Thyroid gland (tissue), 4 donors: Measurements from ENCODE around the gene AP3B1. TPM values are rescaled to one million over a fixed set of nuclear protein-coding genes. Genes with fewer than 3 reads are reported as not detected.

Source experiments
- DNase-seq, 2 donors: peaks; one replicate each; pipeline ENCODE4 v3.0.0-alpha.2; 2019
- H3K27ac ChIP-seq, 3 donors: fragments of 200-600 bp; sonication (generic); 1 replicate in 2 of 3; 2 replicates in 1 of 3; pipeline ENCODE4 v1.5.1; 2016 to 2019; ENCODE audit warnings: mild to moderate bottlenecking in 1 of 3, moderate library complexity in 1 of 3
- H3K27me3 ChIP-seq: fragments of 200-600 bp; sonication (generic); one replicate; pipeline ENCODE4 v1.5.1; 2019
- H3K36me3 ChIP-seq, 2 donors: fragments of 200-600 bp; sonication (generic); one replicate each; pipeline ENCODE4 v1.5.1; 2016 to 2019
- H3K4me1 ChIP-seq, 2 donors: fragments of 200-600 bp; sonication (generic); one replicate each; pipeline ENCODE4 v1.5.1; 2017 to 2019
- H3K4me3 ChIP-seq, 3 donors: fragments of 200-600 bp; sonication (generic); replicated peaks in 1 of 3; 1 replicate in 2 of 3; 2 replicates in 1 of 3; pipeline ENCODE4 v1.5.1; 2016; ENCODE audit warnings: mild to moderate bottlenecking in 1 of 3
- H3K9me3 ChIP-seq: fragments of 200-600 bp; sonication (generic); one replicate; pipeline ENCODE4 v1.5.1; 2017
- POLR2A ChIP-seq, 2 donors: fragments of 450-650 bp; IDR thresholded peaks; one replicate each; pipeline ENCODE4 v1.6.1; 2017; ENCODE audit warnings: antibody characterized with exemption in 2 of 2, mild to moderate bottlenecking in 2 of 2, moderate library complexity in 1 of 2
- WGBS, 2 donors: methylation state at CpG; one replicate each; pipeline ENCODE4 v1.1.5; 2017; 5-methylcytosine and 5-hydroxymethylcytosine counted together
- intact Hi-C: fragments of 100-400 bp; cut with DNase I; formaldehyde crosslinking; loops from one replicate; pipeline ENCODE4 v1.15.1; 2023
- total RNA-seq, 4 donors: library from RNA; depleted of rRNA; stranded (reverse); fragments of >200 nt; gene quantifications; one replicate each; pipeline ENCODE4 v1.2.3, GENCODE V29; 2016
- TF ChIP-seq, protein P1 (sequence below), 6 experiments: fragments of 200-600 bp in 3 of 6; fragments of 450-650 bp in 3 of 6; sonication (generic) in 3 of 6; IDR thresholded peaks; one replicate each; pipeline ENCODE4 v1.5.1; 2016 to 2019; ENCODE audit warnings: antibody characterized with exemption in 6 of 6, mild to moderate bottlenecking in 2 of 6, inconsistent platforms in 1 of 6, moderate library complexity in 1 of 6

The AP3B1 gene
- total RNA-seq, 4 donors from 2014 or later: 60.9 to 86.6 (median 72.2) TPM

- Histone ChIP-seq H3K4me3 (no peak overlapping the region), H3K27ac (no peak overlapping the region), H3K36me3 (no peaks in the 10 kb centered on the region), H3K27me3 (no peaks in the 10 kb centered on the region), H3K9me3 (no peaks in the 10 kb centered on the region), H3K4me1 (peaks cover 16% of the 10 kb centered on the region in 2 donors)
- no peak for DNase-seq
- TF ChIP-seq, protein P1, sequence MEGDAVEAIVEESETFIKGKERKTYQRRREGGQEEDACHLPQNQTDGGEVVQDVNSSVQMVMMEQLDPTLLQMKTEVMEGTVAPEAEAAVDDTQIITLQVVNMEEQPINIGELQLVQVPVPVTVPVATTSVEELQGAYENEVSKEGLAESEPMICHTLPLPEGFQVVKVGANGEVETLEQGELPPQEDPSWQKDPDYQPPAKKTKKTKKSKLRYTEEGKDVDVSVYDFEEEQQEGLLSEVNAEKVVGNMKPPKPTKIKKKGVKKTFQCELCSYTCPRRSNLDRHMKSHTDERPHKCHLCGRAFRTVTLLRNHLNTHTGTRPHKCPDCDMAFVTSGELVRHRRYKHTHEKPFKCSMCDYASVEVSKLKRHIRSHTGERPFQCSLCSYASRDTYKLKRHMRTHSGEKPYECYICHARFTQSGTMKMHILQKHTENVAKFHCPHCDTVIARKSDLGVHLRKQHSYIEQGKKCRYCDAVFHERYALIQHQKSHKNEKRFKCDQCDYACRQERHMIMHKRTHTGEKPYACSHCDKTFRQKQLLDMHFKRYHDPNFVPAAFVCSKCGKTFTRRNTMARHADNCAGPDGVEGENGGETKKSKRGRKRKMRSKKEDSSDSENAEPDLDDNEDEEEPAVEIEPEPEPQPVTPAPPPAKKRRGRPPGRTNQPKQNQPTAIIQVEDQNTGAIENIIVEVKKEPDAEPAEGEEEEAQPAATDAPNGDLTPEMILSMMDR (IDR thresholded peaks at IDR 0.05): peak; percentile 18 to 78 (median 49)
- TF ChIP-seq POLR2A (IDR thresholded peaks at IDR 0.05): no peak
- intact Hi-C loops: no loop called here
Observed at GRCh38 chr5:78269088-78269703, 25.3 kb downstream of the AP3B1 start.

- Histone ChIP-seq H3K4me1 (peaks cover 10 to 12% of the 10 kb centered on the region in 2 donors), H3K27ac (peak overlapping the region; percentile 7 to 19 (median 16))
- 26 to 31% methylated on average over 2 of the region's 2 CpGs for WGBS, 2 donors
Observed at GRCh38 chr5:78268356-78268755, 26.1 kb downstream of the AP3B1 start.

GRCh38 chr5:78265163-78265562 lies 29.3 kb downstream of the AP3B1 start:
- intact Hi-C loops: no loop called here
- H3K9me3 ChIP-seq: no peaks in the 10 kb centered on the region
- H3K27ac ChIP-seq: no peak overlapping the region
- H3K27me3 ChIP-seq: no peaks in the 10 kb centered on the region
- H3K4me3 ChIP-seq: no peak overlapping the region
- no peak for DNase-seq
- H3K36me3 ChIP-seq: no peaks in the 10 kb centered on the region
- peaks cover 6 to 7% of the 10 kb centered on the region in 2 donors for H3K4me1 ChIP-seq
- 96 to 97% methylated on average over 2 of the region's 2 CpGs for WGBS, 2 donors
- TF ChIP-seq POLR2A (IDR thresholded peaks at IDR 0.05): no peak
- TF ChIP-seq, protein P1 (IDR thresholded peaks at IDR 0.05): no peak

More at GRCh38 chr5:78268356-78268755, 26.1 kb downstream of the AP3B1 start:
- no peaks in the 10 kb centered on the region for H3K36me3 ChIP-seq
- no peak for TF ChIP-seq POLR2A (IDR thresholded peaks at IDR 0.05)
- TF ChIP-seq, protein P1 (IDR thresholded peaks at IDR 0.05): no peak
- no peaks in the 10 kb centered on the region for H3K27me3 ChIP-seq
- DNase-seq: no peak
- intact Hi-C loops: no loop called here
- no peak overlapping the region for H3K4me3 ChIP-seq
- no peaks in the 10 kb centered on the region for H3K9me3 ChIP-seq

DNA sequence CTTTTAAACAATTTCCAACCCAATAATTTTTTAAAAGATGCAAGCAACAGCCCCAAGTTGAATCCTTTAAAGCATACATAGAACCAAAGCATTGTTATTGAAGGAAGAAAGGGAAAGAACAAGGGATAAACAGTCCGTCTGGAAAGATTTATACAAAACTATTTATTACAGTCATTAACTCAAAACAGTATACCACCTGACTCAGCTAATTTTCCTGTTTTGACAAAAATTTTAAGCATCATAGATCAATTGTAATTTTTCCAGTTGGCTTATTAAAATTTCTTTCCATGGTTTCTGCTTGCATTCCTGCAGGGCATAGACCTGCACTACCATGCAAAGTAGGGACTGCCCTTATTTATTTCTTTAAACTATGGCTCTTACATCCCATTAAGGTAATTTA lies 29.9 kb downstream of the AP3B1 start:
- DNase-seq: no peak
- 96 to 99% methylated on average over 1 of the region's 1 CpG for WGBS, 2 donors
- intact Hi-C loops: no loop called here

DNA sequence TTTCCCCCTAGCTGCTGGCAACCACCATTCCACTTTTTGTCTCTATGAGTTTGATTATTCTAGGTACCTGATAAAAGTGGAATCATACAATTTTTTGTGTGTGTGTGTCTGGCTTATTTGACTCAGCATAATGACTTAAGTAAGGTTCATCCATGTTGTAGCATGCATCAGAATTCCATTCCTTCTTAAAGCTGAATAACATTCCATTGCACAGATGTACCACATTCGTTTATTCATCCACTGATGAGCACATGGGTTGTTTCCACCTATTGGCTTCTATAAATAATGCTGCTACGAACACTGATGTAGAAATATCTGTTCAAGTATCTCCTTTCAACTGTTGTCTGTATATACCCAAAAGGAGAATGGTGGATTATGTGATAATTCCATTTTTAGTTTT lies 33.7 kb downstream of the AP3B1 start:
- no peaks in the 10 kb centered on the region for H3K4me1 ChIP-seq
- no peak for DNase-seq
- intact Hi-C loops: no loop called here
- no peak overlapping the region for H3K4me3 ChIP-seq
- no peaks in the 10 kb centered on the region for H3K27me3 ChIP-seq
- 98 to 99% methylated on average over 2 of the region's 2 CpGs for WGBS, 2 donors
- no peaks in the 10 kb centered on the region for H3K9me3 ChIP-seq
- no peak for TF ChIP-seq POLR2A (IDR thresholded peaks at IDR 0.05)
- TF ChIP-seq, protein P1 (IDR thresholded peaks at IDR 0.05): no peak
- H3K36me3 ChIP-seq: no peaks in the 10 kb centered on the region
- H3K27ac ChIP-seq: no peak overlapping the region

More for the DNA sequence above, 29.9 kb downstream of the AP3B1 start:
- H3K9me3 ChIP-seq: no peaks in the 10 kb centered on the region
- TF ChIP-seq, protein P1 (IDR thresholded peaks at IDR 0.05): no peak
- no peak for TF ChIP-seq POLR2A (IDR thresholded peaks at IDR 0.05)
- no peaks in the 10 kb centered on the region for H3K36me3 ChIP-seq
- H3K27me3 ChIP-seq: no peaks in the 10 kb centered on the region
- H3K4me3 ChIP-seq: no peak overlapping the region
- H3K4me1 ChIP-seq: peaks cover 6 to 7% of the 10 kb centered on the region in 2 donors
- H3K27ac ChIP-seq: no peak overlapping the region
